A673 (cell line): ENCODE results near the gene LNX1.

Experiments used
- CTCF ChIP-seq: fragments of 300-800, 200-600 bp; sonication (generic); conservative IDR thresholded peaks from 2 replicates; pipeline ENCODE4 v1.5.1; 2017; ENCODE audit warnings: low read depth, mild to moderate bottlenecking, antibody characterized with exemption, low read length, moderate library complexity, mixed read lengths
- EZH2 ChIP-seq: fragments of 200-600 bp; sonication (generic); IDR thresholded peaks from 2 replicates; pipeline ENCODE4 v1.6.1; 2017; ENCODE audit warnings: borderline replicate concordance, low read depth, mild to moderate bottlenecking, mixed read lengths, antibody characterized with exemption, low read length; ENCODE audit not compliant: poor library complexity, severe bottlenecking

GRCh38 chr4:53595204-53595603 lies 3.9 kb upstream of the LNX1 start:
- TF ChIP-seq CTCF (no peak), EZH2 (no peak)
